Panc1 (cell line): ENCODE results near the gene PROKR2. TPM values are rescaled to one million over a fixed set of nuclear protein-coding genes. Genes with fewer than 3 reads are reported as not detected.

Experiments used
- ATAC-seq: fragments of 200-7000 bp; cut with Tn5 transposase; 2 replicates; pipeline ENCODE4 v1.9.1; 2020; ENCODE audit warnings: mild to moderate bottlenecking, moderate library complexity
- BruUV-seq: library from RNA; stranded (reverse); fragments of 400-500 nt; replicated peaks from 2 replicates; lab custom pipeline; 2021; lab: Mats Ljungman, UMichigan
- CTCF ChIA-PET: fragments of 300-600 bp; sonication (Branson Sonifier 250); formaldehyde crosslinking; loops from one replicate; lab custom pipeline; 2022; ENCODE audit warnings: antibody characterized with exemption; lab: Charles Lee
- POLR2A ChIA-PET: fragments of 300-600 bp; sonication (Branson Sonifier 250); formaldehyde crosslinking; loops from one replicate; lab custom pipeline; 2022; ENCODE audit warnings: antibody characterized with exemption; lab: Charles Lee
- DNase-seq: peaks from one replicate; pipeline ENCODE4 v3.0.0-alpha.2; 2010; ENCODE audit warnings: low read depth, low spot score
- H3K27ac ChIP-seq: 2 replicates; pipeline ENCODE4 v1.5.1; 2011; ENCODE audit warnings: mild to moderate bottlenecking, low read length, inconsistent platforms
- H3K27me3 ChIP-seq: fragments of 200-500 bp; sonication (Bioruptor generic); 2 replicates; pipeline ENCODE4 v1.6.0; 2014; ENCODE audit warnings: low read length, inconsistent platforms; ENCODE audit not compliant: control insufficient read depth, insufficient read depth
- H3K36me3 ChIP-seq: fragments of 200-500 bp; sonication (Bioruptor generic); 2 replicates; pipeline ENCODE4 v1.5.1; 2014; ENCODE audit warnings: inconsistent platforms, mild to moderate bottlenecking, low read length, moderate library complexity; ENCODE audit not compliant: control insufficient read depth, insufficient read depth
- H3K4me1 ChIP-seq: 2 replicates; pipeline ENCODE4 v1.5.1; 2011; ENCODE audit warnings: inconsistent platforms, mild to moderate bottlenecking, low read length, moderate library complexity; ENCODE audit not compliant: control insufficient read depth, insufficient read depth
- H3K4me3 ChIP-seq, 2 experiments: 2 replicates each; pipeline ENCODE4 v1.5.1; 2011 to 2012; ENCODE audit warnings: low read depth in 2 of 2, low read length in 2 of 2, mild to moderate bottlenecking in 2 of 2, inconsistent platforms in 1 of 2, moderate library complexity in 1 of 2
- H3K9me3 ChIP-seq: fragments of 200-500 bp; sonication (Bioruptor generic); 2 replicates; pipeline ENCODE4 v1.5.1; 2014; ENCODE audit warnings: low read depth, mild to moderate bottlenecking, inconsistent platforms, low read length, moderate library complexity; ENCODE audit not compliant: control insufficient read depth, insufficient read depth
- POLR2AphosphoS5 ChIP-seq: IDR thresholded peaks from 2 replicates; pipeline ENCODE4 v1.6.1; 2012; ENCODE audit warnings: mild to moderate bottlenecking, low read depth, low read length, moderate library complexity
- SIN3A ChIP-seq: IDR thresholded peaks from 2 replicates; pipeline ENCODE4 v1.6.1; 2012; ENCODE audit warnings: low read depth, mild to moderate bottlenecking, low read length, moderate library complexity, borderline replicate concordance; ENCODE audit not compliant: insufficient read depth
- TCF7L2 ChIP-seq: IDR thresholded peaks from 2 replicates; pipeline ENCODE4 v1.6.1; 2011; ENCODE audit warnings: mild to moderate bottlenecking, low read depth, low read length, inconsistent platforms
- in situ Hi-C: cut with HindIII; loops from 2 replicates; pipeline ENCODE4 v1.10.0; 2016; ENCODE audit warnings: low sequenced_read_pairs, low pct_unique_long_range_greater_than_20kb
- intact Hi-C: fragments of 100-400 bp; cut with micrococcal nuclease; formaldehyde crosslinking; loops from one replicate; pipeline ENCODE4 v1.10.0; 2022; ENCODE audit not compliant: unreplicated experiment
- total RNA-seq: library from RNA; stranded (reverse); gene quantifications from one replicate; pipeline ENCODE4 v1.2.1, GENCODE V29; 2021; ENCODE audit not compliant: unreplicated experiment
- TF ChIP-seq, protein P1 (sequence below): fragments of 450-650 bp; IDR thresholded peaks from 2 replicates; pipeline ENCODE4 v1.5.1; 2017; ENCODE audit warnings: mild to moderate bottlenecking
- TF ChIP-seq, protein P2 (sequence below), 2 experiments: IDR thresholded peaks; 2 replicates each; pipeline ENCODE4 v1.6.1; 2011 to 2012; ENCODE audit warnings: low read depth in 2 of 2, control low read depth in 1 of 2, low read length in 1 of 2, mild to moderate bottlenecking in 1 of 2, moderate library complexity in 1 of 2; ENCODE audit not compliant: insufficient read depth in 1 of 2

PROKR2 gene
- total RNA-seq, 1 experiment from 2014 or later: not detected

DNA sequence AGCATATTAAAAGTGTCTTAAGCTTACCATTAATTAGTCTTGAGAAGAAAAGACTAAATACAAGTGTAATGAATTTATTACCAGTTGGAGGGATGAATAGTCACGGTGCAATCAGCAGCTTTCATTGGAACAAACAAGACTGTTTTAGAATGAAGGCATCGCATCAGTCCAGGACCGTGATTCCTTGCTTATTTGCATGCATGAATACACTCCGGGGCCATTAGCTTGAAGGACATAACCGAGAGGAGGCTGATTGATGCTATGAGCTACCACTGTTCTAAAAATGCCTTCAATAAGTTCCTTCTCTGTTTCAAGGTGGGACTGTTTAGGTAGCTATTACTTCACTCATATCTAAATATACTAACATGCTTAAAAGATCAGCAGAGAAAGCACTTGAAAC, 17.9 kb downstream of the PROKR2 start:
- no TSS peak for BruUV-seq
- intact Hi-C loops (no loop called here), in situ Hi-C loops (no loop called here)
- no peaks in the 10 kb centered on the region for H3K36me3 ChIP-seq
- no peaks in the 10 kb centered on the region for H3K9me3 ChIP-seq
- ATAC-seq (no peak), DNase-seq (no peak)
- no peak overlapping the region for H3K4me3 ChIP-seq
- peaks cover 14% of the 10 kb centered on the region for H3K27me3 ChIP-seq
- CTCF ChIA-PET: no interaction called here
- no peak overlapping the region for H3K27ac ChIP-seq
- no peaks in the 10 kb centered on the region; the same call in 1 of the 2 replicates for H3K4me1 ChIP-seq
- POLR2A ChIA-PET: no interaction called here
- TF ChIP-seq TCF7L2 (no peak), SIN3A (no peak), POLR2AphosphoS5 (no peak)
- TF ChIP-seq, protein P1, sequence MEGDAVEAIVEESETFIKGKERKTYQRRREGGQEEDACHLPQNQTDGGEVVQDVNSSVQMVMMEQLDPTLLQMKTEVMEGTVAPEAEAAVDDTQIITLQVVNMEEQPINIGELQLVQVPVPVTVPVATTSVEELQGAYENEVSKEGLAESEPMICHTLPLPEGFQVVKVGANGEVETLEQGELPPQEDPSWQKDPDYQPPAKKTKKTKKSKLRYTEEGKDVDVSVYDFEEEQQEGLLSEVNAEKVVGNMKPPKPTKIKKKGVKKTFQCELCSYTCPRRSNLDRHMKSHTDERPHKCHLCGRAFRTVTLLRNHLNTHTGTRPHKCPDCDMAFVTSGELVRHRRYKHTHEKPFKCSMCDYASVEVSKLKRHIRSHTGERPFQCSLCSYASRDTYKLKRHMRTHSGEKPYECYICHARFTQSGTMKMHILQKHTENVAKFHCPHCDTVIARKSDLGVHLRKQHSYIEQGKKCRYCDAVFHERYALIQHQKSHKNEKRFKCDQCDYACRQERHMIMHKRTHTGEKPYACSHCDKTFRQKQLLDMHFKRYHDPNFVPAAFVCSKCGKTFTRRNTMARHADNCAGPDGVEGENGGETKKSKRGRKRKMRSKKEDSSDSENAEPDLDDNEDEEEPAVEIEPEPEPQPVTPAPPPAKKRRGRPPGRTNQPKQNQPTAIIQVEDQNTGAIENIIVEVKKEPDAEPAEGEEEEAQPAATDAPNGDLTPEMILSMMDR: no peak
- TF ChIP-seq, protein P2, sequence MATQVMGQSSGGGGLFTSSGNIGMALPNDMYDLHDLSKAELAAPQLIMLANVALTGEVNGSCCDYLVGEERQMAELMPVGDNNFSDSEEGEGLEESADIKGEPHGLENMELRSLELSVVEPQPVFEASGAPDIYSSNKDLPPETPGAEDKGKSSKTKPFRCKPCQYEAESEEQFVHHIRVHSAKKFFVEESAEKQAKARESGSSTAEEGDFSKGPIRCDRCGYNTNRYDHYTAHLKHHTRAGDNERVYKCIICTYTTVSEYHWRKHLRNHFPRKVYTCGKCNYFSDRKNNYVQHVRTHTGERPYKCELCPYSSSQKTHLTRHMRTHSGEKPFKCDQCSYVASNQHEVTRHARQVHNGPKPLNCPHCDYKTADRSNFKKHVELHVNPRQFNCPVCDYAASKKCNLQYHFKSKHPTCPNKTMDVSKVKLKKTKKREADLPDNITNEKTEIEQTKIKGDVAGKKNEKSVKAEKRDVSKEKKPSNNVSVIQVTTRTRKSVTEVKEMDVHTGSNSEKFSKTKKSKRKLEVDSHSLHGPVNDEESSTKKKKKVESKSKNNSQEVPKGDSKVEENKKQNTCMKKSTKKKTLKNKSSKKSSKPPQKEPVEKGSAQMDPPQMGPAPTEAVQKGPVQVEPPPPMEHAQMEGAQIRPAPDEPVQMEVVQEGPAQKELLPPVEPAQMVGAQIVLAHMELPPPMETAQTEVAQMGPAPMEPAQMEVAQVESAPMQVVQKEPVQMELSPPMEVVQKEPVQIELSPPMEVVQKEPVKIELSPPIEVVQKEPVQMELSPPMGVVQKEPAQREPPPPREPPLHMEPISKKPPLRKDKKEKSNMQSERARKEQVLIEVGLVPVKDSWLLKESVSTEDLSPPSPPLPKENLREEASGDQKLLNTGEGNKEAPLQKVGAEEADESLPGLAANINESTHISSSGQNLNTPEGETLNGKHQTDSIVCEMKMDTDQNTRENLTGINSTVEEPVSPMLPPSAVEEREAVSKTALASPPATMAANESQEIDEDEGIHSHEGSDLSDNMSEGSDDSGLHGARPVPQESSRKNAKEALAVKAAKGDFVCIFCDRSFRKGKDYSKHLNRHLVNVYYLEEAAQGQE (IDR thresholded peaks at IDR 0.05; ENCODE audit: insufficient read depth in 1 of 2, low read depth in 2 of 2, low read length in 1 of 2): no peak

DNA sequence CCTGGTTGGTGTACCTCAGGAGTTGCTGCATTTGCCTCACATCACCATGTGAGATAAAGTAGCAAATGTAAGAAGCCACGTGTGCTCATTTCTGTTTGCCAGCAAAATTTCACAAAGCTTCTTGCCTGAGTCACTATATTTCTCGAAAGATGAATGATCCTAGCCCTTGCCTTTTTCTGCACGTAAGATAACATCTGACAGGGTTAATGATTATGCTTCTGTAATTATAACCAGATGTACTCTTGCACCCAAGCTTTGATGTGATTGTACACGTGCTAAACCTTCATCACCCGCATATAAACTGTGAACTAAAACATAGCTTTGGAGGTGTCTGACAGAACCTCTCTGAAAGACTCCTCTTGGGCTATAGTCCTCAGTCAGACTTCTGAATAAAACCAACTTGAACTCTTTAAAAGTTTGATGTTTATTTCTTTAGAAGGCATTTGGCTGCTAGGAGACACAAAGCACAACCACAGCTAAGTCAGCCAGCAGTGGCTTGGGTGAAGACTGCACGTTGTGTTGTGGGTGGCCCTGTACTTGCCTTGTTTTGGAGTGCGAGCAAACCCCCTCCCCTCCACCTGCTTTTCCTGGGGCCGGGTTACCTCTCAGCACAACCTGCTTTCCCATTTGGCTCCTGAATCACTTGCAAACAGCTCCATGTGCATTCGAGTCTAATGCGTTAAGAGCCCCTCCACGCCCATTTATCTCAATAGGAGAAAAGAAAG, 19.3 kb downstream of the PROKR2 start:
- no peaks in the 10 kb centered on the region for H3K36me3 ChIP-seq

More for the DNA sequence above, 19.3 kb downstream of the PROKR2 start:
- in situ Hi-C loops: no loop called here
- ATAC-seq (no peak), DNase-seq (no peak)
- POLR2A ChIA-PET: no interaction called here
- Histone ChIP-seq H3K27me3 (peaks cover 20% of the 10 kb centered on the region), H3K9me3 (no peaks in the 10 kb centered on the region), H3K27ac (no peak overlapping the region), H3K4me1 (no peaks in the 10 kb centered on the region), H3K4me3 (no peak overlapping the region)
- CTCF ChIA-PET: no interaction called here
- TF ChIP-seq, protein P1: no peak
- TF ChIP-seq POLR2AphosphoS5 (no peak), SIN3A (no peak), TCF7L2 (no peak)
- TF ChIP-seq, protein P2 (IDR thresholded peaks at IDR 0.05; ENCODE audit: insufficient read depth in 1 of 2, low read depth in 2 of 2, low read length in 1 of 2): no peak
- BruUV-seq: no TSS peak
- intact Hi-C loops: no loop called here
